ENCODE measurements around the gene MRTFB. TPM values are rescaled to one million over a fixed set of nuclear protein-coding genes. Genes with fewer than 3 reads are reported as not detected.

MRTFB gene
- total and polyA plus RNA-seq, 2 of the 13 experiments (the other 11 are each of a cell fraction or from before 2014, with no cell fraction given): 11.4 to 14.0 TPM

GRCh38 chr16:14111713-14112538 is 40.8 kb downstream of the MRTFB start (continued):
- TF ChIP-seq KIAA2018 (CRISPR knock-in tag; IDR thresholded peaks at IDR 0.05; ENCODE audit: borderline replicate concordance) (no peak), GATA4 (IDR thresholded peaks at IDR 0.05; ENCODE audit: borderline replicate concordance, low read depth) (no peak), HNF1A (IDR thresholded peaks at IDR 0.05; ENCODE audit: low read depth) (no peak), HNF1A (CRISPR knock-in tag; IDR thresholded peaks at IDR 0.05; ENCODE audit: borderline replicate concordance) (no peak), KDM6A (CRISPR knock-in tag; IDR thresholded peaks at IDR 0.05; ENCODE audit: low read depth) (0 out of 2 replicates have a peak, but pooled peaks have one; percentile 23), ATF4 (CRISPR knock-in tag; IDR thresholded peaks at IDR 0.05) (no peak), RBM39 (IDR thresholded peaks at IDR 0.05; ENCODE audit: low read depth, low read length, poor library complexity, severe bottlenecking) (no peak), ADNP (CRISPR knock-in tag; IDR thresholded peaks at IDR 0.05) (no peak), BORCS8-MEF2B (CRISPR knock-in tag; IDR thresholded peaks at IDR 0.05) (no peak), ERF (CRISPR knock-in tag; IDR thresholded peaks at IDR 0.05) (no peak), ZNF883 (CRISPR knock-in tag; IDR thresholded peaks at IDR 0.05; ENCODE audit: not compliant biosample characterization) (peak; percentile 57), ZNF784 (CRISPR knock-in tag; IDR thresholded peaks at IDR 0.05; ENCODE audit: borderline replicate concordance) (peak; percentile 81; the same call in 1 of the 2 replicates), ZNF607 (CRISPR knock-in tag; IDR thresholded peaks at IDR 0.05; ENCODE audit: borderline replicate concordance) (no peak; the same call in 1 of the 2 replicates), TBX3 (IDR thresholded peaks at IDR 0.05; ENCODE audit: borderline replicate concordance) (no peak)

All from HepG2 (cell line).